ENCODE data around the gene C19orf67.

C19orf67 gene

DNA sequence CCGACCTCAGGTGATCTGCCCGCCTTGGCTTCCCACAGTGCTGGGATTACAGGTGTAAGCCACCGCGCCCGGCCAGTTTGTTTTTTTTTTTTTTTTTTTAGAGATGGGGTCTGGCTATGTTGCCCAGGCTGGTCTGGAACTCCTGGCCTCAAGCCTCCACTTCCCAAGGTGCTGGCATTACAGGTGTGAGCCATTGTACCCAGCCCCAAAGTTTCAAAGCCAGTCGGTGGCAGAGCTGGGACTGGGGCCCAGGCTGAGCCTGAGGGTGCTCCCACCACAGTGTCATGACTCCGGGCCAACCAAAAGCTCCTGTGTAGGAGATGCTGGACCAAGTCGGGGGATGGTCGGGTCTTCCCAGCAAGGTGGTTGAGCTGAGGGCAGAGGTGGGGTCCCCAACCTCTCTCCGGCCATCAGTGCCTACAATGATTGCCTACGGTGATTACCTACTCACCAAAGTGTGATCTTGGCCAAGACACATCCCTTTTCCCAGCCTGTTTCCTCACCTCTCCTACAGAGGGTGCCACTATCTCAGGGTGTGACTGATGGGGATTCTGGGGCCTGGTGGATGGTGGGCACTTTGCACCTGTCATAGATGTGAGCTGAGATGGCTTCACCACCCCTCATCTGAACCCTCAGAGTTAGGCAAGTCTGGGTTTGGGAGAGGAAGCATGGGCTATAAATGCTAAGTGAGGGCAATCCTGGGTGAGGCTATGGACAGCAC, 10.8 kb upstream of the C19orf67 start:
- no peak overlapping the region for H3K4me2 ChIP-seq (ENCODE audit: low read length)
- H3K79me2 ChIP-seq (ENCODE audit: low read length), result no peaks in the 10 kb centered on the region
- no peaks in the 10 kb centered on the region for H3K27me3 ChIP-seq (ENCODE audit: low read depth, low read length)
- peaks cover 7% of the 10 kb centered on the region; the same call in 1 of the 2 replicates for H3K9me3 ChIP-seq (ENCODE audit: insufficient read depth, low read length)
- no peaks in the 10 kb centered on the region for H4K20me1 ChIP-seq (ENCODE audit: insufficient read depth, low read length)
- TF ChIP-seq, protein P1, sequence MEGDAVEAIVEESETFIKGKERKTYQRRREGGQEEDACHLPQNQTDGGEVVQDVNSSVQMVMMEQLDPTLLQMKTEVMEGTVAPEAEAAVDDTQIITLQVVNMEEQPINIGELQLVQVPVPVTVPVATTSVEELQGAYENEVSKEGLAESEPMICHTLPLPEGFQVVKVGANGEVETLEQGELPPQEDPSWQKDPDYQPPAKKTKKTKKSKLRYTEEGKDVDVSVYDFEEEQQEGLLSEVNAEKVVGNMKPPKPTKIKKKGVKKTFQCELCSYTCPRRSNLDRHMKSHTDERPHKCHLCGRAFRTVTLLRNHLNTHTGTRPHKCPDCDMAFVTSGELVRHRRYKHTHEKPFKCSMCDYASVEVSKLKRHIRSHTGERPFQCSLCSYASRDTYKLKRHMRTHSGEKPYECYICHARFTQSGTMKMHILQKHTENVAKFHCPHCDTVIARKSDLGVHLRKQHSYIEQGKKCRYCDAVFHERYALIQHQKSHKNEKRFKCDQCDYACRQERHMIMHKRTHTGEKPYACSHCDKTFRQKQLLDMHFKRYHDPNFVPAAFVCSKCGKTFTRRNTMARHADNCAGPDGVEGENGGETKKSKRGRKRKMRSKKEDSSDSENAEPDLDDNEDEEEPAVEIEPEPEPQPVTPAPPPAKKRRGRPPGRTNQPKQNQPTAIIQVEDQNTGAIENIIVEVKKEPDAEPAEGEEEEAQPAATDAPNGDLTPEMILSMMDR (IDR thresholded peaks at IDR 0.05; ENCODE audit: low read depth, low read length), result no peak
- no peak for TF ChIP-seq EZH2phosphoT487 (IDR thresholded peaks at IDR 0.05; ENCODE audit: low read depth)
- H3K36me3 ChIP-seq (replicated peaks; ENCODE audit: low read depth, low read length), result peaks cover 12% of the 10 kb centered on the region
- no peak overlapping the region for H3K9ac ChIP-seq (ENCODE audit: low read length)
- no peak overlapping the region for H2AFZ ChIP-seq (ENCODE audit: low read depth, low read length)
- no peak overlapping the region for H3K27ac ChIP-seq (ENCODE audit: low read length)
- no peak overlapping the region for H3K4me3 ChIP-seq (ENCODE audit: low read length)
- peaks cover 6% of the 10 kb centered on the region for H3K4me1 ChIP-seq (ENCODE audit: low read length)

- Histone ChIP-seq H3K4me3 (ENCODE audit: low read length) (no peak overlapping the region), H3K27ac (ENCODE audit: low read length) (no peak overlapping the region), H4K20me1 (ENCODE audit: insufficient read depth, low read length) (no peaks in the 10 kb centered on the region), H3K79me2 (ENCODE audit: low read length) (no peaks in the 10 kb centered on the region), H3K4me1 (ENCODE audit: low read length) (peaks cover 6% of the 10 kb centered on the region), H3K27me3 (ENCODE audit: low read depth, low read length) (no peaks in the 10 kb centered on the region), H3K9me3 (ENCODE audit: insufficient read depth, low read length) (peaks cover 7% of the 10 kb centered on the region; the same call in 1 of the 2 replicates), H3K36me3 (replicated peaks; ENCODE audit: low read depth, low read length) (peaks cover 7% of the 10 kb centered on the region), H3K4me2 (ENCODE audit: low read length) (no peak overlapping the region), H2AFZ (ENCODE audit: low read depth, low read length) (no peak overlapping the region), H3K9ac (ENCODE audit: low read length) (no peak overlapping the region)
- TF ChIP-seq, protein P1 (IDR thresholded peaks at IDR 0.05; ENCODE audit: low read depth, low read length), result no peak
- TF ChIP-seq EZH2phosphoT487 (IDR thresholded peaks at IDR 0.05; ENCODE audit: low read depth), result no peak
These were observed 9.3 kb upstream of the C19orf67 start for GRCh38 chr19:14094854-14095253.

DNA sequence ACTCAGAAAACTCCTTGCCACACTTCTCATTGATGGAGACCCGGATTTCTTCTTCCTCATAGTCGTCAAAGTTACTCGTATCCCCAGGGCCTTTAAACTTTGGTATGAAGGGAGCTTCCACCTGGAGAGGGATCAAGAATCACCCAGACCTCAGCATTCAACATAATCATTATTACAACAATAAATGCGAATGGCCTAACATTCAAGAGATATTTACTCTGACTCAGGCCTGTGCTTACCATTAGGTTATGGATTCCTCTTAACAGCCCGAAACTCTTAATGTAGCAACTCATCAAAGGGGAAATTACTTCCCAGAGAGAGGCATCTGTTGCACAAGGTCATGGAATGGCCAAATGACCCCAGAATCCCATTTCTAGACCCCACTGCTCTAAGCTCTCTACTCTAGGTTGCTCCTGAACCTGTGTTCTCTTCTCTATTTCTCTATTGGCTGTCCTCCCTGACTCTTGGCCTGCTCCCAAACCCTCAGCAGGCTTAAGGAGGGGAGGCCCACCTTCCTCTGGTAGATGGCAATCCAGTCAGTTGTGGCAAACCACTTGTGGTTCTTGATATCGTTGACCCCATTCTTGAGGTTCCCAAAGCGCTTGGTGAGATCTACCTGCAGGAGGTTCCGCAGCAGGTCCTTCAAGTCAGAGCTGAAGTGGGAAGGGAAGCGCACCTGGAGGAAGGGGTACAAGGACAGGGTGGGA, 7.7 kb upstream of the C19orf67 start:
- no peak for TF ChIP-seq EZH2phosphoT487 (IDR thresholded peaks at IDR 0.05; ENCODE audit: low read depth)
- TF ChIP-seq, protein P1 (IDR thresholded peaks at IDR 0.05; ENCODE audit: low read depth, low read length), result no peak
- Histone ChIP-seq H3K4me2 (ENCODE audit: low read length) (no peak overlapping the region), H3K4me1 (ENCODE audit: low read length) (peaks cover 12% of the 10 kb centered on the region), H3K27ac (ENCODE audit: low read length) (no peak overlapping the region), H3K4me3 (ENCODE audit: low read length) (no peak overlapping the region), H2AFZ (ENCODE audit: low read depth, low read length) (no peak overlapping the region), H3K9ac (ENCODE audit: low read length) (no peak overlapping the region), H3K27me3 (ENCODE audit: low read depth, low read length) (no peaks in the 10 kb centered on the region), H4K20me1 (ENCODE audit: insufficient read depth, low read length) (no peaks in the 10 kb centered on the region), H3K36me3 (replicated peaks; ENCODE audit: low read depth, low read length) (peaks cover 14% of the 10 kb centered on the region), H3K79me2 (ENCODE audit: low read length) (no peaks in the 10 kb centered on the region), H3K9me3 (ENCODE audit: insufficient read depth, low read length) (peaks cover 7% of the 10 kb centered on the region; the same call in 1 of the 2 replicates)

GRCh38 chr19:14091813-14092462, 6.4 kb upstream of the C19orf67 start:
- H3K79me2 ChIP-seq (ENCODE audit: low read length), result no peaks in the 10 kb centered on the region
- peak overlapping the region; percentile 89 for H3K9ac ChIP-seq (ENCODE audit: low read length)
- peak overlapping the region; percentile 76 for H3K27ac ChIP-seq (ENCODE audit: low read length)
- H3K4me3 ChIP-seq (ENCODE audit: low read length), result peak overlapping the region; percentile 86
- no peaks in the 10 kb centered on the region for H3K27me3 ChIP-seq (ENCODE audit: low read depth, low read length)
- no peak overlapping the region for H2AFZ ChIP-seq (ENCODE audit: low read depth, low read length)
- no peaks in the 10 kb centered on the region for H4K20me1 ChIP-seq (ENCODE audit: insufficient read depth, low read length)
- H3K9me3 ChIP-seq (ENCODE audit: insufficient read depth, low read length), result peaks cover 7% of the 10 kb centered on the region; the same call in 1 of the 2 replicates
- H3K36me3 ChIP-seq (replicated peaks; ENCODE audit: low read depth, low read length), result peaks cover 20% of the 10 kb centered on the region
- H3K4me1 ChIP-seq (ENCODE audit: low read length), result peaks cover 12% of the 10 kb centered on the region
- H3K4me2 ChIP-seq (ENCODE audit: low read length), result peak overlapping the region; percentile 92
- no peak for TF ChIP-seq EZH2phosphoT487 (IDR thresholded peaks at IDR 0.05; ENCODE audit: low read depth)
- TF ChIP-seq, protein P1 (IDR thresholded peaks at IDR 0.05; ENCODE audit: low read depth, low read length), result no peak

Measured in OCI-LY3 (cell line).